Measurements from ENCODE around the gene TTLL1. TPM values are rescaled to one million over a fixed set of nuclear protein-coding genes. Genes with fewer than 3 reads are reported as not detected.

Gene TTLL1
- total and polyA plus RNA-seq, 2 donors (not counting 3 experiments of a cell fraction or from before 2014, with no cell fraction given): 9.0 to 17.0 TPM

DNA sequence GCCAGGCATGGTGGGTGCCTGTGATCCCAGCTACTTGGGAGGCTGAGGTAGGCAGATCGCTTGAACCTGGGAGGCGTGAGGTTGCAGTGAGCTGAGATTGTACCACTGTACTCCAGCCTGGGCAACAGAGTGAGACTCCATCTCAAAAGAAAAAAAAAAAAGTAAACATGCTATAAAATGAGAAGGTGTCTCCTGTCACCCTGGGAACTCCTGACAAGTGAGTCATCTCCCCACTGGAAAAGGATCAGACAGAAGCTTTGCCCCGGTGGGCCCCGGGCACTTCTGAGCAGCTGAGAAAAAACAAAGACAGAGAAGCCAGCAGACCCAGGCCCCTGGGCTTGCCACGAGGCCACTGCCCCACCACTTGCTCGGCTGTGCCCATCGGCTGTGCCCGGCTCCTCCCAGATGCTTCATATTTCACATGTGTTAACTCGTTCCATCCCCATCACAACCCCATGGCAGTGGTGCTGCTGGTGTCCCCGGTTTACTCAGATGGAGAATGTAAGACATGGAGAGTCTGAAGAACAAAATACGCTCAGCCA, 22.3 kb downstream of the TTLL1 start:
- Histone ChIP-seq H3K4me1 (ENCODE audit: control insufficient read depth, extremely low read depth, insufficient read depth, low read length) (peaks cover 3% of the 10 kb centered on the region), H3K27me3 (ENCODE audit: control insufficient read depth in 2 of 2, insufficient read depth in 2 of 2, low read length in 2 of 2) (no peaks in the 10 kb centered on the region), H3K36me3 (ENCODE audit: control insufficient read depth in 2 of 2, extremely low read depth in 1 of 2, insufficient read depth in 2 of 2, low read length in 2 of 2) (no peaks in the 10 kb centered on the region), H3K27ac (ENCODE audit: insufficient read depth, low read depth, low read length) (peak overlapping the region; percentile 6), H3K4me2 (ENCODE audit: insufficient read depth, low read length) (no peak overlapping the region), H3K9me3 (replicated peaks; ENCODE audit: control insufficient read depth, insufficient read depth, low read length) (no peaks in the 10 kb centered on the region), H4K20me1 (replicated peaks; ENCODE audit: control insufficient read depth, extremely low read depth, insufficient read depth, low read length) (no peaks in the 10 kb centered on the region), H3K79me2 (ENCODE audit: control insufficient read depth, insufficient read depth, low read length) (no peaks in the 10 kb centered on the region), H3K4me3 (replicated peaks in 1 of 3; ENCODE audit: insufficient read depth in 1 of 3, low read depth in 1 of 3, low read length in 3 of 3) (no peak overlapping the region), H3K9me1 (replicated peaks; ENCODE audit: control insufficient read depth, extremely low read depth, insufficient read depth, low read length) (no peaks in the 10 kb centered on the region), H3K9ac (replicated peaks; ENCODE audit: extremely low read depth, insufficient read depth, low read length) (no peak overlapping the region), H2AFZ (ENCODE audit: low read depth, low read length) (no peak overlapping the region)
- FAIRE-seq (no peak), DNase-seq (ENCODE audit: low read depth, low spot score) (peak; percentile 28)
- intact Hi-C loops (cut with micrococcal nuclease): no loop called here
- CTCF ChIA-PET: interaction anchor here (0.8 kb wide), 1 partner anchor 67 kb away, joined by 3 read pairs; no protein-coding TSS in a partner anchor
- no TSS peak for BruUV-seq (replicated peaks)
- dilution Hi-C loops (cut with MboI; ENCODE audit: extremely low pct_ligation_motif_present, low sequenced_read_pairs): no loop called here
- POLR2A ChIA-PET: interaction anchor here (0.7 kb wide), 1 partner anchor 270 kb away, joined by 4 read pairs; no protein-coding TSS in a partner anchor
- TF ChIP-seq POLR2AphosphoS5 (IDR thresholded peaks at IDR 0.05; ENCODE audit: insufficient read depth, low read depth, low read length): no peak
- TF ChIP-seq, protein P1, sequence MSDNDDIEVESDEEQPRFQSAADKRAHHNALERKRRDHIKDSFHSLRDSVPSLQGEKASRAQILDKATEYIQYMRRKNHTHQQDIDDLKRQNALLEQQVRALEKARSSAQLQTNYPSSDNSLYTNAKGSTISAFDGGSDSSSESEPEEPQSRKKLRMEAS (IDR thresholded peaks at IDR 0.05; ENCODE audit: insufficient read depth, insufficient read length): no peak
- peak; percentile 19 for TF ChIP-seq FOS (IDR thresholded peaks at IDR 0.05; ENCODE audit: borderline replicate concordance, insufficient read depth, low read length)

DNA sequence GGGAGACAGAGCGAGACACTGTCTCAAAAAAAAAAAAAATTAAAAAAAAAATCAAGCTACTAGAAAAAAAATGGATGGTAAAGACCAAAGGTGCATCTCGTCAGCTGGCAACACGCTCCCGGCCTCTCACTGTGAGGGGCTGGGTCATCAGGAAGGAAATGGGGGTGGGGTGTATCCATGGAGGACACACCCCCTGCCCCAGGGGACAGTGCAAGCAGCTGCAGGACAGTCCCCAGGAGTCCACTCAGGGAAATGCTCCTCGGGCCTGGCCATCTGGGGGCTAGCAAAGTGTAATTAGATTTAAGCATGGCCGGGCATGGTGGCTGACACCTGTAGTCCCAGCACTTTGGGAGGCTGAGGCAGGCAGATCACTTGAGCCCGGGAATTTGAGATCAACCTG, 23.1 kb downstream of the TTLL1 start:
- H2AFZ ChIP-seq (ENCODE audit: low read depth, low read length): no peak overlapping the region
- dilution Hi-C loops (cut with MboI; ENCODE audit: extremely low pct_ligation_motif_present, low sequenced_read_pairs): no loop called here
- H3K9me1 ChIP-seq (replicated peaks; ENCODE audit: control insufficient read depth, extremely low read depth, insufficient read depth, low read length): no peaks in the 10 kb centered on the region
- no peaks in the 10 kb centered on the region for H3K79me2 ChIP-seq (ENCODE audit: control insufficient read depth, insufficient read depth, low read length)
- no peaks in the 10 kb centered on the region for H4K20me1 ChIP-seq (replicated peaks; ENCODE audit: control insufficient read depth, extremely low read depth, insufficient read depth, low read length)
- no peaks in the 10 kb centered on the region for H3K9me3 ChIP-seq (replicated peaks; ENCODE audit: control insufficient read depth, insufficient read depth, low read length)
- no peak overlapping the region for H3K4me2 ChIP-seq (ENCODE audit: insufficient read depth, low read length)
- CTCF ChIA-PET: interaction anchor here (0.8 to 1.4 kb wide), 2 partner anchors 9 to 66 kb away, joined by 3 read pairs; no protein-coding TSS in a partner anchor
- H3K27ac ChIP-seq (ENCODE audit: insufficient read depth, low read depth, low read length): no peak overlapping the region
- peaks cover 3% of the 10 kb centered on the region for H3K4me1 ChIP-seq (ENCODE audit: control insufficient read depth, extremely low read depth, insufficient read depth, low read length)
- H3K27me3 ChIP-seq (ENCODE audit: control insufficient read depth in 2 of 2, insufficient read depth in 2 of 2, low read length in 2 of 2): no peaks in the 10 kb centered on the region
- no TSS peak for BruUV-seq (replicated peaks)
- H3K36me3 ChIP-seq (ENCODE audit: control insufficient read depth in 2 of 2, extremely low read depth in 1 of 2, insufficient read depth in 2 of 2, low read length in 2 of 2): no peaks in the 10 kb centered on the region
- no peak overlapping the region for H3K4me3 ChIP-seq (replicated peaks in 1 of 3; ENCODE audit: insufficient read depth in 1 of 3, low read depth in 1 of 3, low read length in 3 of 3)
- H3K9ac ChIP-seq (replicated peaks; ENCODE audit: extremely low read depth, insufficient read depth, low read length): no peak overlapping the region
- DNase-seq (ENCODE audit: low read depth, low spot score) (no peak), FAIRE-seq (no peak)
- TF ChIP-seq, protein P1 (IDR thresholded peaks at IDR 0.05; ENCODE audit: insufficient read depth, insufficient read length): no peak
- TF ChIP-seq CTCF (IDR thresholded peaks at IDR 0.05; ENCODE audit: extremely low read depth in 1 of 2, insufficient read depth in 1 of 2, low read depth in 1 of 2, low read length in 2 of 2) (no peak), MYC (IDR thresholded peaks at IDR 0.05; ENCODE audit: low read depth, low read length) (no peak), POLR2A (IDR thresholded peaks at IDR 0.05; ENCODE audit: low read depth, low read length) (no peak), JUN (IDR thresholded peaks at IDR 0.05; ENCODE audit: borderline replicate concordance, insufficient read depth, insufficient read length, low read depth) (no peak), FOS (IDR thresholded peaks at IDR 0.05; ENCODE audit: borderline replicate concordance, insufficient read depth, low read length) (no peak), POLR2AphosphoS5 (IDR thresholded peaks at IDR 0.05; ENCODE audit: insufficient read depth, low read depth, low read length) (no peak), GATA2 (IDR thresholded peaks at IDR 0.05; ENCODE audit: insufficient read depth, insufficient read length, low read depth, low read length) (no peak), EZH2 (IDR thresholded peaks at IDR 0.05; ENCODE audit: borderline replicate concordance, low read depth, low read length, severe bottlenecking) (no peak)
- intact Hi-C loops (cut with micrococcal nuclease): no loop called here
- POLR2A ChIA-PET: no interaction called here
